T-helper 2 cell treated with Interferon-gamma antibody and Interleukin-4, amounts not matched to agents 5 μg/mL and 100 μg/mL, for 36 hours (primary cell): ENCODE measurements around the gene CBX2.

ENCODE experiments used
- DNase-seq: peaks from one replicate; pipeline ENCODE4 v3.0.0; 2021; ENCODE audit warnings: low spot score
- H3K27ac Mint-ChIP-seq: one replicate; pipeline ENCODE4 v1.8.0; 2021; ENCODE audit warnings: mild to moderate bottlenecking, mixed read lengths
- H3K27me3 Mint-ChIP-seq: one replicate; pipeline ENCODE4 v1.8.0; 2021; ENCODE audit warnings: low read depth, mixed read lengths
- H3K36me3 Mint-ChIP-seq: one replicate; pipeline ENCODE4 v1.8.0; 2021; ENCODE audit warnings: low read depth, mixed read lengths
- H3K4me1 Mint-ChIP-seq: one replicate; pipeline ENCODE4 v1.8.0; 2021; ENCODE audit warnings: low read depth, mixed read lengths
- H3K4me3 Mint-ChIP-seq: one replicate; pipeline ENCODE4 v1.8.0; 2022; ENCODE audit warnings: mild to moderate bottlenecking, moderate library complexity, mixed read lengths
- H3K9me3 Mint-ChIP-seq: one replicate; pipeline ENCODE4 v1.8.0; 2021; ENCODE audit warnings: mixed read lengths

CBX2 gene

DNA sequence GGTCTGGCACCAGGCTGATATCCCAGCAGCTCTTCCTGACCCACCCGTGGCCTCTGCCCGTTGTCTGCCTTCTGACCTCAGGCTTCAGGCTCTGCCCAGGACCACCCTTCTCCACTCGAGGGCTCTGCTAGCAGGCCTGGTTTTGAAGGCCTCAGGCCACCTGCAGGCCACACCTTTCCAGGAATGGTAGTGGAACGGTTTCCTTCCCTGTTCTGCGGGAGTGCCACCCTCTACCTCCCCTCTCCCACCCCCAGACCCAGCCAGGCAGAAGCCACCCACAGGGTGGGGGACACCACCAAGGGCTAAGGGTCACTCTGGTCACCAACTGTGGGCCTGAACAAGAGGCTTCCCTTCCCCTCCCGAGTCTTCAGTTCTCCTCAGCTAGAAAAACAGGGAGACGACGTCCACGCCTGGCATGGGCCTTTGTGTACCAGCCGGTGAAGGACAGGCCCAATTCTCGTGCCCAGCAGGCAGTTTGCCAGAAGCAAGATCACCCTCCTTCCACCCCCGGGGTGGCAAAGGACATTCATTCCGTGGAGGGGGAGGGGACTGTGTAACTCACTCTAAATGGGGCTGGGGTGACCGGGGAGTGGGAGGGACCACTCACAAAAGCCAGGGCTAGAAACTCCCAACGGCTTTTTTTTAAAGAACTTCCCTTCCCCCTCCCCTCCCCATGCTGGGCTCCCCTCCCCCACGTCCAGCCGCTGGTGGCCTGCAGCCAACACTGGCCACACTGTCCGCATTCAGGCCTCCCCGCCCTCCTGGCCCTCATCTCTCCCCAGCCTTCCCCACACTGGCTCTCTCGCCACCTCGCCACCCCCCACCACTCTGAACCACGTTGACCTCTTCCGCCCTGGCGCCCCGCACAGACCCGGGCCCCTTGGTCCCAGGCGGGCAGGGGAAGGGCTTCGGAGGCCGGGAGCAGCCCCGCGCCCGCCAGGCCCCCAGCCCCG is 53.6 kb downstream of the CBX2 start:
- peaks cover 17% of the 10 kb centered on the region for H3K36me3 Mint-ChIP-seq
- peaks cover 25% of the 10 kb centered on the region for H3K4me1 Mint-ChIP-seq
- no peak overlapping the region for H3K4me3 Mint-ChIP-seq
- no peaks in the 10 kb centered on the region for H3K27me3 Mint-ChIP-seq
- no peaks in the 10 kb centered on the region for H3K9me3 Mint-ChIP-seq
- no peak for DNase-seq
- no peak overlapping the region for H3K27ac Mint-ChIP-seq

DNA sequence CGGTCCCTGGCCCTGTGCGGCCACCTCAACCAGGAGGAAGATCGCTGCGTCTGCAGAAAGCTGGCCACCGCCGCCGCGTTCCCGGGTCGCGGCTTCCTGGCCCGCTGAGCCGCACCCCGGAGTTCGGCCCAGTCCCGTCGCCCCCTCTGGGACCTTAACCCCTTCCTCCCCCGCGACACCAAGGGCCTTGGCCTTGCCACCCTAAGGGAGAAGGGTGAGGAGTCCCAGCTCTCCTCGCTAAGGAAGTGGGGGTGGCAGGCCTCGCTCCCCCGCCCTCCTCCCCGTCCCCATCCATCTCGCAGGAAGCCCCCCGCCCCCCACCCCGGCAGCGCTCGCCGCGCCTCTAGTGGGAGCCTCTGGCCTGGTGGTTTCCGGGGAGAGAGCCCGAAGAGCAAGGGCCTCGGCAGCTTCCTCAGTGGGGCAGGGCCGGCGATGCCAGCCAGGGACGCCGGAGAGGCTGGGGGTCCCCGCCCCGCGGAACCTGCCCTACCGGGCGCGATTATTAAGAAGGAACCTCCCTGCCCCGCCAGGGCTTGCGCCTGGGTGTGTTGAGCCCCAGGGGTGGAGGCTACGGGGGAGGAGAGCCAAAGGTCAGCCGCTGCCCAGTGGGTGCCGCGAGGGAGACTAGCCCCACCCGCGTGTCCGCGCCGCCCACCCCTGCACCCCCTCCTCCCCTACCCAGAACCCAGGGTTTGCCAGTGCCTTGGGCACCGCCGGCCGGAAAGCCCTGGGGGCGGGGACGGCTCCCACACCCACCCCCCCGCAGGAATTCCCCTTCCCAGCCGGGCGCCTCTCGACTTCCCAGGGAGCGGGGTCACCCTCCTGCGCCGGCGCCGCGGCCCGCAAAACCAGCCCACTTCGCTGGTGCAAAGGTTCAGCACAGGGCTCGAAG is 54.5 kb downstream of the CBX2 start:
- Mint-ChIP-seq H3K27me3 (no peaks in the 10 kb centered on the region), H3K27ac (no peak overlapping the region), H3K4me1 (peaks cover 21% of the 10 kb centered on the region), H3K4me3 (peak overlapping the region; percentile 10), H3K9me3 (no peaks in the 10 kb centered on the region), H3K36me3 (peaks cover 21% of the 10 kb centered on the region)
- no peak for DNase-seq

DNA sequence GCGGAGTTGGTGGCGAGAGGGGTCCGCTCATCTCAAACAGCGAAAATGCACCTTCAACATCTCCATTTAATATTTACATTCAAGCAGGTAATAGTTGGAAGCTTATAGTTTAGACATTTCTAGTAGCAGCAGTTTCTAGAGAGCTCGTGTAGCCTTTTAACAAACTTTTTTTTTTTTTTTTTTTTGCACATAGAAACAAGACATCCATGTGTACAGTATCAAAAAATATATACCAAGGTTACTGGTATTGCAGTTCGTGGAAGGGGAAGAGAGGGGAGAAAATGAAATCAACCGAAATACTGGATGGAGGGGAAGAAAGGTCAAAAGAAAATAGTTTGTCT is 55.1 kb downstream of the CBX2 start:
- no peak for DNase-seq
- H3K27ac Mint-ChIP-seq, result no peak overlapping the region

DNA sequence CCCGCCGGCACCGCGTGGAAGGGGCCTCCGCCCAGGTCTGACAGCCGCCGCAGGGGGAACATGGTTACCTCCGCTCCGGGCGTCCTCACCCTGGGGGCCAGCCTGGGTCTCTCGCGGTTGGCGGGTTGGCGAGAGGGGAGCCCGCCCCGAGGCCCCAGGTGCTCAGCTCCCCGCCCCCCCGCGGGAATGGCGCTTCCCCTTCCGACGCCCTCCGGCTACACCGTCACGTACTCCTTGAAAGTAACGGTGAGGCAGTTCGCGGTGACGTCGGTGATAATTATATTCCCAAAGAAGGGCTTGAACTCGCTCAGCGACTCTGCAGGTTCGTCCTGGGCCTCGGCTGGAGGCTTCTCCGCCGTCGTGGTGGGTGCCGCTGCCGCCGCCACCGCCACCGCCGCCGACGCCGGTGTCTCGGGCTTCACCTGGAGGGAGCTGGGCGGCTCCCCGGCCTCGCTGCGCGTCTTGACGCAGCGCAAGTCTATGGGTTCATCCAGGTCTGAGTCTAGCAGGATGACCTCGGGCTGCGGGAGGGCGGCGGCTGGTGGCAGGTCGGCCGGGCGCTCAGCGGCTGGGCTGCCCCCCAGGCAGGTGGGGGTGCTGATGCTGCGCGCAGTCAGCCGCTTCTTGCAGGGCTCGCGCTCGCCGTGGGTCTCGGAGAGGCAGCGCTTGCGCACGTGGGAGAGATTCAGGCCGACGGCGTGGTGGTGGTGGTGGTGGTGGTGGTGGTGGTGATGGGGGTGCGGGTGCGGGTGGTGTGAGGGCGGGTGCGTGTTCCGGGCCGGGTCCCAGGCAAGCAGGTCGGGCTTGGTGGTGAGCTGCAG is 56.0 kb downstream of the CBX2 start:
- no peaks in the 10 kb centered on the region for H3K9me3 Mint-ChIP-seq
- peaks cover 31% of the 10 kb centered on the region for H3K36me3 Mint-ChIP-seq
- H3K4me1 Mint-ChIP-seq, result peaks cover 19% of the 10 kb centered on the region
- no peak overlapping the region for H3K4me3 Mint-ChIP-seq
- DNase-seq, result no peak
- no peaks in the 10 kb centered on the region for H3K27me3 Mint-ChIP-seq
- no peak overlapping the region for H3K27ac Mint-ChIP-seq

More for the DNA sequence above, 55.1 kb downstream of the CBX2 start:
- H3K9me3 Mint-ChIP-seq, result no peaks in the 10 kb centered on the region
- H3K36me3 Mint-ChIP-seq, result peaks cover 27% of the 10 kb centered on the region
- peaks cover 24% of the 10 kb centered on the region for H3K4me1 Mint-ChIP-seq
- peak overlapping the region; percentile 10 for H3K4me3 Mint-ChIP-seq
- H3K27me3 Mint-ChIP-seq, result no peaks in the 10 kb centered on the region

DNA sequence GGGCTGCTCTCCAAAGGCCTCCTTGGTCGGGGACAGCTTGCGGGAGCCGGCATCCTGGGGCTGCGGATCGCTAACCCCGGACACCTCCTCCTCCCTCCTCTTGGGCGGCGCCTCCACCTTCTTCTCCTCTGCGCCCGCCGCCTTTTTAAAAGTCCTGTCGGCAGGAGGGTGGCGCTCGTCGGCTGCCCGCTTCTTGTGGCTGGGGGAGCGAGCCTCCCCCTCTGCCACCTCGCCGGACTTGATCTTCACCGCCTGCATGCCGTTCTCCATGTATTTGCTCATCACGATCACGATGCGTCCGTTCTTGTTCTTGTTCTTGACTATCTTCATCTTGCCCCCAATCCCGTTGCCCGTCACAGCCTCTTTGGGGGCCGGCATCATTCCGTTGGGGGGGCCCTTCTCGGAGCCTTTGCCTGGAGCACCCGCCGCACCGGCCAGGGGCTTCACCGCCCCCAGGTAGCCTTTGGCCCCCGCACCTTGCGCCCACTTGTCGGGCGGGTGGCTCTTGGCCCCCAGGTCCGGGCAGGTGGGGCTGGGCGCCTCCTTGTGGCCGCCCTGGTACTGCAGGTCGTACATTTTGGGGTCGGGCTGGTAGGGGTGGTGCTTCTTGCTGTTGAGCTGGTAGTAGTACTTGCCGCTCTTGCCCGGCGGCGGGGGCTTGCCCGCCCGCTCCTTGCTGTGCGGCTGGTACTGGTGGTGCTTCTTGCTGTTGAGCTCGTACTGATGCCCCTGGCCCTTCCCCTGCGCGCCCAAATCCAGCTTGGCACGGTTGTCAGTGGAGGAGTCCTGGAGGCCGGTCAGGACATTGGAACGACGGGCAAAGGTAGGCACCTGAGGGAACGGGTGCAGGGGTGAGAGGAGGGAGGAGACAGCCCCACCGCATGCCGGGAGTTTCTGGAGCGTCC is 56.9 kb downstream of the CBX2 start:
- peak overlapping the region; percentile 7 for H3K4me3 Mint-ChIP-seq
- H3K4me1 Mint-ChIP-seq, result peaks cover 15% of the 10 kb centered on the region
- no peak for DNase-seq
- no peak overlapping the region for H3K27ac Mint-ChIP-seq
- H3K9me3 Mint-ChIP-seq, result no peaks in the 10 kb centered on the region
- H3K36me3 Mint-ChIP-seq, result peaks cover 31% of the 10 kb centered on the region
- peaks cover under 1% of the 10 kb centered on the region for H3K27me3 Mint-ChIP-seq

DNA sequence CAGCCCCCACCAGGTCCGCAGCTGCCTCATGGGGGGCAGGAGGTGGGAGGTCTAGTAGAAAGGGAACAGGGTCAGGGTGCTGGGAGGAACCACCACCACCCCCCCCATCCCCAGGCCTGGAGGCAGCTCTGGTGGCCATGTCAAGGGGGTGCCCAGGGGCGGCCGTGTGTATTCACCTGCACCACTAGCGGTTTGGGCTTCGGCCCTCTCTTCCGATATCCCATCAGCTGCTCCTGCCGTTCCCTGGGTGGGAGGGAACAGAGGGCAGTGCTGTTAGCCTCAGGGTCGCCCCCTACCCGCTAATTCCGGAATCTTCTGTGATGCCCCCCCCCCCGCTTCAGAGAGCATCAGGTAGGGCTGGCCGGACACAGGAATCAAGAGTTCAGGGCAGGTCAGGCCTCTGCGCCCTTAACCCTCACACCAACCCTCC is 57.5 kb downstream of the CBX2 start:
- Mint-ChIP-seq H3K4me3 (peak overlapping the region; percentile 5), H3K4me1 (peaks cover 13% of the 10 kb centered on the region), H3K27ac (no peak overlapping the region), H3K27me3 (peaks cover 3% of the 10 kb centered on the region), H3K36me3 (peaks cover 31% of the 10 kb centered on the region), H3K9me3 (no peaks in the 10 kb centered on the region)
- no peak for DNase-seq

DNA sequence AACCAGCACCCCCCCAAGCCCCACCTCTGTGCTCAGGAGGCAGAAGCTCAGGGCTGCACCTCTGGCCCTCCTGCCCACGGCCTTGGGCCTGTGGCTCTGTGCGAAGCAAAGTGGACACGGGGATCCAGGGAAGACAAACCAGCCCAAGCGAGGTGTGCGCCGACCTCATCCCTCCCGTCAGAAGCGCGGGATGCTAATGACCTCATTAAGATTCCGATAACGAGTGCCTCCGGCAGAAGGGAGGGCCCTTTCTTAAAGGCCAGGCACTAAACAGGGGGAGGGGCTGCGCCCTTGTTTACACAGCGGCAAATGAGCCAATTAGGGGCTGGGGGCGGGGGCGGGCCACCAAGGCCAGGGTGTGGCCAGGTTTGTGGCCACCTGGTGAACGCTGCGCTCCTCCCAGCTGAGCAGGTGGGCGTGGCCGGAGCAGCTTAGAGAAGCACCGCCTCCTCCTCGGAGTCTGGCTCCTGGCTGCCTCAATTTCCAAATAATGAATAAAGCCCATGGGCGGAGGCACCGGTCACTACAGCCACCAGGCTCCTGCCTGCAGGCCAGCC is 58.1 kb downstream of the CBX2 start:
- Mint-ChIP-seq H3K9me3 (no peaks in the 10 kb centered on the region), H3K27ac (no peak overlapping the region), H3K4me1 (peaks cover 11% of the 10 kb centered on the region), H3K4me3 (peak overlapping the region; percentile 5), H3K27me3 (peaks cover 5% of the 10 kb centered on the region), H3K36me3 (peaks cover 31% of the 10 kb centered on the region)
- no peak for DNase-seq

DNA sequence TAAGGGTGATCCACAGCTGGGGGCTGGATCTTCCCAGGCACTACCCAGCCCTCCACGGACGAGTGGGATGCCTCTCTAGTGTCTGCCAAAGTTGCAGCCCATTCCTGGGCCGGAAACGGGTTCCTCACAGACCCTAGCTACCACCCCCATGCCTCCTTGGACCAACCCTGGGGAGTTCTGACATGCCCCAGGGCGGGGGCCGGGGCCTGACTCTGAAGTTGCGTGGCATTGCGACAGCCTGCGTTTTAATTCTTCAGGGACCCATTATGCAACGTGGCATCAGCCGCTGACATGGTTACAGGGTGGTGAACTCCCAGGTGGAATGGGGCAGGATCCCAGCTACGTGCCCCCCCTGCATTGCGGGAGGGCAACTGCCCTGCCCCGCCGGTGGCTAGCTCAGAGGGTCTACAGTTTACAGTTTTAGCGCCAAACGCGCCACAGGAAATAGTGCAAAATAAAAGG is 58.6 kb downstream of the CBX2 start:
- DNase-seq, result no peak
- Mint-ChIP-seq H3K4me3 (peak overlapping the region; percentile 91), H3K27ac (peak overlapping the region; percentile 41), H3K9me3 (no peaks in the 10 kb centered on the region), H3K36me3 (peaks cover 31% of the 10 kb centered on the region), H3K27me3 (peaks cover 10% of the 10 kb centered on the region), H3K4me1 (peaks cover 11% of the 10 kb centered on the region)

DNA sequence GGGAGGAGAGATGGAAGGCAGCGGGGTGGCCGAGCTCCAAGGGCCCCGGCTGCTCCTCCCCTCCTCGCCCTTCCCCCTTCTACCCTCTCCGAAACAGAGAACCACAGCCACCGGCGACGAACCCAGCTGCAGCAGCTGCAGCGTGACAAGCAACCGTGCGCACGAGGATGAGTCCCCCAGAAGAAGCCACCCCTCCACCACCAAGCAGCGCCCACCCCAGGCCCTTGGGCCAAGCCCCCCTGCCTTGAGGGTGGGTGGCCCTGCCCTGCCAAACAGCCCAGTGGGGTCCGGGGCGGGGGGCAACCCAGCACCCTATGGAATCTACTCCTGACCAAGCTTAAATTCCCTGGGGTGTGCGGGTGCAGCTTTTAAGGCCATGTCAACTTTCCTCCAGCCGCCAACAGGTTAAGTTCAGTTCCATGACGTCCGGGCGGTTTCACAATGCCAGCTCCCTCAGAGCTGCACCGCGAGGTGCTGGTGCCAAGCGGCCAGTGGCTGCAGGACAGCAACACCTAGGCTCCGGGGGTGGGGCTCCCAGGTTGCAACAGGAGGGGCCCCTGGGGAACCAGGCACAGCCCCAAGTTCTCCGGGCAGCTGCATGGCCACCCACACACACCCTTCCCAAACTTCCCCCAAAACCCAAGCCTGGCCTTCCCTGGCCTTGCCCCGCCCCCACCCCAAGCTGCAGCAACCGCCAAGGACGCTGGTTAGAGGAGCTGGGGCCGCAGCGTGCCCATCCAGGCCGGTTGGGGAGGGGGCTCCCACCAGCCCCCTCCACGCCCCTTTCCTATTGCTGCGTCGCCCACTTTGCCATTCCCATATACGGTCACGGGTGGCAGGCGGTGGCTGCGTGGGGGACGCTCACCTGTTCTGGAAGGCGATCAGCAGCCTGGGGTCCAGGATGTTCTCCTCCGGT is 59.3 kb downstream of the CBX2 start:
- peak; percentile 52 for DNase-seq
- H3K4me1 Mint-ChIP-seq, result peaks cover 14% of the 10 kb centered on the region
- H3K4me3 Mint-ChIP-seq, result peak overlapping the region; percentile 91
- peaks cover 31% of the 10 kb centered on the region for H3K36me3 Mint-ChIP-seq
- H3K9me3 Mint-ChIP-seq, result no peaks in the 10 kb centered on the region
- peaks cover 15% of the 10 kb centered on the region for H3K27me3 Mint-ChIP-seq
- H3K27ac Mint-ChIP-seq, result peak overlapping the region; percentile 91
